Upper lobe of right lung (tissue), 1 donor: ENCODE data around the gene ETFA. TPM values are rescaled to one million over a fixed set of nuclear protein-coding genes. Genes with fewer than 3 reads are reported as not detected.
A peak's percentile ranks its signal among the peaks of the same experiment; 100 is the strongest.

Source experiments
- ATAC-seq: fragments of 200-7000 bp; cut with Tn5 transposase; one replicate; pipeline ENCODE4 v1.9.1; 2020; ENCODE audit warnings: mild to moderate bottlenecking, moderate library complexity
- DNase-seq: peaks from one replicate; pipeline ENCODE4 v3.0.0-alpha.2; 2020
- H3K27ac ChIP-seq: fragments of 200-600 bp; one replicate; pipeline ENCODE4 v1.8.0; 2022
- H3K27me3 ChIP-seq: fragments of 200-600 bp; one replicate; pipeline ENCODE4 v1.8.0; 2022; ENCODE audit warnings: mild to moderate bottlenecking
- H3K36me3 ChIP-seq: fragments of 200-600 bp; one replicate; pipeline ENCODE4 v1.8.0; 2022
- H3K4me1 ChIP-seq: fragments of 200-600 bp; one replicate; pipeline ENCODE4 v1.8.0; 2022
- H3K4me3 ChIP-seq: fragments of 200-600 bp; one replicate; pipeline ENCODE4 v1.8.0; 2022; ENCODE audit warnings: mild to moderate bottlenecking
- H3K9me3 ChIP-seq: fragments of 200-600 bp; one replicate; pipeline ENCODE4 v1.8.0; 2022
- intact Hi-C: fragments of 100-400 bp; cut with DNase I; formaldehyde crosslinking; loops from one replicate; pipeline ENCODE4 v1.11.0; 2022
- total RNA-seq: library from RNA; stranded (reverse); fragmentation: NEBNext Ultra II Directional; extraction: Animal tissue kit (Norgen Biotek cat#: 25700); gene quantifications from one replicate; pipeline ENCODE4 v1.2.1, GENCODE V29; 2021
- TF ChIP-seq, protein P1 (sequence below): fragments of 200-600 bp; IDR thresholded peaks from one replicate; pipeline ENCODE4 v1.8.0; 2022; ENCODE audit warnings: antibody characterized with exemption
- donor health status: DM: no; HTN: yes; CAD: no; lungs with severe emphysema.

Gene ETFA
- total RNA-seq, 1 donor from 2014 or later, result 71.3 TPM

DNA sequence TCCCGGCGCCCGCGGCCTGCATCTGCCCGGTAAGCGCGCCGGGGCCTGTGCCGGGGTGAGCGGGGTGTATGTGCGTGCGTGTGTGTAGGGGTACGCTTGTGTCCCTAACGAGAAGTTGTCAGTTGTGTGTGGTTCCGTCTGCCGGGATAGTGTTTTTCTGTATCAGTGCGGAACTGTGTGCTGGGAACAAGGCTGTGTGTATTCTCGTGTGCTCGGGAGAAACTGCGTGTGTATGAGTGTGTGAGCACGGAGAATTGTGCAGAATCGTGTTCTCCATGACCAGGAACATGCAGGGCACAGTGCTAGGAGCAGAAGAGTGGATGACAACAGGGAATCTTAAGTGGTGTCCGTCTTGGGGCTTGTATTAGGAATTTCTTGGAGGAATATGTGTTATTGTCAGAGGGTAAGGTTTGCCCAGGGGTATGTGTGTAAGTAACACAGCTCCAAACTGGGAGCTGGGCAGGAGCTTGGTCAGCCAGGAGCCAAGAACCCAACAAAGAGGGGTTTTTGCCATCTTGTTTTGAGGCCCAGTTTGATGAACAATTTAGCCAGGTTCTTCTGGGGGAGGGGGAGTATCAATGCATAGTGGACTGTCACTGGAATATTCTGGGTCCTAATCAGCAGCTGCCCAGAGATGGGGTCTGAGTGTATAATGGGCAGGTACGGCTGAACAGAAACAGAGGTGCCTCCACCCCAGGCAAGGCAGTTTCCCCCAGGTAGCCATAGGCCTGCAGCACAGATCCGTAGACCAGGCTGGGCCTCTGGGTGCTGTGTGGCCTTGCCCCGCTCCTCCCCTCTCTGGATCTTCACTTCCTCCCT, 27.4 kb upstream of the ETFA start:
- Histone ChIP-seq H3K9me3 (no peaks in the 10 kb centered on the region), H3K27ac (no peak overlapping the region), H3K36me3 (no peaks in the 10 kb centered on the region), H3K4me1 (peaks cover 44% of the 10 kb centered on the region), H3K4me3 (no peak overlapping the region), H3K27me3 (peaks cover 100% of the 10 kb centered on the region)
- ATAC-seq (peak; percentile 44), DNase-seq (no peak)
- intact Hi-C loops, result no loop called here
- TF ChIP-seq, protein P1, sequence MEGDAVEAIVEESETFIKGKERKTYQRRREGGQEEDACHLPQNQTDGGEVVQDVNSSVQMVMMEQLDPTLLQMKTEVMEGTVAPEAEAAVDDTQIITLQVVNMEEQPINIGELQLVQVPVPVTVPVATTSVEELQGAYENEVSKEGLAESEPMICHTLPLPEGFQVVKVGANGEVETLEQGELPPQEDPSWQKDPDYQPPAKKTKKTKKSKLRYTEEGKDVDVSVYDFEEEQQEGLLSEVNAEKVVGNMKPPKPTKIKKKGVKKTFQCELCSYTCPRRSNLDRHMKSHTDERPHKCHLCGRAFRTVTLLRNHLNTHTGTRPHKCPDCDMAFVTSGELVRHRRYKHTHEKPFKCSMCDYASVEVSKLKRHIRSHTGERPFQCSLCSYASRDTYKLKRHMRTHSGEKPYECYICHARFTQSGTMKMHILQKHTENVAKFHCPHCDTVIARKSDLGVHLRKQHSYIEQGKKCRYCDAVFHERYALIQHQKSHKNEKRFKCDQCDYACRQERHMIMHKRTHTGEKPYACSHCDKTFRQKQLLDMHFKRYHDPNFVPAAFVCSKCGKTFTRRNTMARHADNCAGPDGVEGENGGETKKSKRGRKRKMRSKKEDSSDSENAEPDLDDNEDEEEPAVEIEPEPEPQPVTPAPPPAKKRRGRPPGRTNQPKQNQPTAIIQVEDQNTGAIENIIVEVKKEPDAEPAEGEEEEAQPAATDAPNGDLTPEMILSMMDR, result no peak

DNA sequence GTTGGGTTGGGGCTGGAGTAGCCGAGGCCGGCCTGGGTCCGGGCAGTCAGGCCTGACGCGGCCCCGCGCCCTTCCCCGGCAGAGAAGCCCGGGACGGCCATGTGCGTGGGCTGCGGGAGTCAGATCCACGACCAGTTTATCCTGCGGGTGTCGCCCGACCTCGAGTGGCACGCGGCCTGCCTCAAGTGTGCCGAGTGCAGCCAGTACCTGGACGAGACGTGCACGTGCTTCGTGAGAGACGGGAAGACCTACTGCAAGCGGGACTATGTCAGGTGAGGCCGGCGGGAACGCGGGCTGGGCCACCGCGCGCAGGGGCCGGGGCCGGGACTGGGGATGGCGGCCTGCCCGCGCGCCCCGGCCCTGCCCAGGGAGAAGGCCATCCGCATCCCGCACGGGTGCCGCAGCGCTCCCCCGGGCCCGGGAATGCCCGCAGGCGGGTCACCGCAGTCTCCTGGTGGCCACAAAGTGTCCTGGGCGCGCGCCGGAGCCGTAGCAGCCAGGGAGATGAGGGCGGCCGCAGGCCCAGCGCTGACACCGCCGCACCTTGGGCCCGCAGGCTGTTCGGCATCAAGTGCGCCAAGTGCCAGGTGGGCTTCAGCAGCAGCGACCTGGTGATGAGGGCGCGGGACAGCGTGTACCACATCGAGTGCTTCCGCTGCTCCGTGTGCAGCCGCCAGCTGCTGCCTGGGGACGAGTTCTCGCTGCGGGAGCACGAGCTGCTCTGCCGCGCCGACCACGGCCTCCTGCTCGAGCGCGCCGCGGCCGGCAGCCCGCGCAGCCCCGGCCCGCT, 26.6 kb upstream of the ETFA start:
- Histone ChIP-seq H3K27ac (no peak overlapping the region), H3K4me1 (peaks cover 43% of the 10 kb centered on the region), H3K9me3 (no peaks in the 10 kb centered on the region), H3K4me3 (no peak overlapping the region), H3K27me3 (peaks cover 100% of the 10 kb centered on the region), H3K36me3 (no peaks in the 10 kb centered on the region)
- DNase-seq, result no peak
- intact Hi-C loops, result no loop called here
- no peak for ATAC-seq
- TF ChIP-seq, protein P1, result no peak

DNA sequence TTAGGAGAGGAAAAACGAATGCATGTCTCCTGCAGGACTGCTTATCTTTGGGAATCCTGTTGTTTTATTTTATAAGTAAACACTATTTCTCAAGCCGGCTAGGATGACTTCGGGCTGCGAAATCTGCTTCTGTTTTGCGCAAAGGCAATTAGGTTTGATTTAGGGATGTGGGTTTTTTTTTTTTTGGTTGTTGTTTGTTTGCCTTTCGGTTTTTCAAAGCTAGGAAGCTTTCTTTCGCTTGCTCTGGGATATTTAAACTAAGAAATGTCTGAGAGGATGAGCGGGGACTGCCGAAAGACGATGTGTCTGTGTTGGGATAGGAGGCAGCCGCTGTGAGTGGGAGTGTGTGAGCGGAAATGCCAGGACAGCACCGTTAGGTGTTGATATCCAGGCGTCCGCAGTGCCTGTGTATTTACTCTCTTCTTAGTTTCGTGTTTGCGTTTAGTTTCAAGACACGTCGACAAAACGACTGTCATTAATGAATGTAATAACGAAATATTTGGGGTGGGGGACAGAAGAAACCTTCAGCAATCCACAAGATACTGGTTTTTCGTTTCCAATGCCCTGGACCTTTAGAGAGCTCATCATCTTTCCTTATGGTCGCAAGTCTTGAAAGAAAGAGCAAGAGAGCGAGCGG, 25.9 kb upstream of the ETFA start:
- Histone ChIP-seq H3K4me1 (peaks cover 38% of the 10 kb centered on the region), H3K27me3 (peaks cover 95% of the 10 kb centered on the region), H3K27ac (no peak overlapping the region), H3K4me3 (peak overlapping the region; percentile 24), H3K36me3 (no peaks in the 10 kb centered on the region), H3K9me3 (no peaks in the 10 kb centered on the region)
- ATAC-seq, result no peak
- intact Hi-C loops, result no loop called here
- DNase-seq, result no peak
- TF ChIP-seq, protein P1, result no peak

DNA sequence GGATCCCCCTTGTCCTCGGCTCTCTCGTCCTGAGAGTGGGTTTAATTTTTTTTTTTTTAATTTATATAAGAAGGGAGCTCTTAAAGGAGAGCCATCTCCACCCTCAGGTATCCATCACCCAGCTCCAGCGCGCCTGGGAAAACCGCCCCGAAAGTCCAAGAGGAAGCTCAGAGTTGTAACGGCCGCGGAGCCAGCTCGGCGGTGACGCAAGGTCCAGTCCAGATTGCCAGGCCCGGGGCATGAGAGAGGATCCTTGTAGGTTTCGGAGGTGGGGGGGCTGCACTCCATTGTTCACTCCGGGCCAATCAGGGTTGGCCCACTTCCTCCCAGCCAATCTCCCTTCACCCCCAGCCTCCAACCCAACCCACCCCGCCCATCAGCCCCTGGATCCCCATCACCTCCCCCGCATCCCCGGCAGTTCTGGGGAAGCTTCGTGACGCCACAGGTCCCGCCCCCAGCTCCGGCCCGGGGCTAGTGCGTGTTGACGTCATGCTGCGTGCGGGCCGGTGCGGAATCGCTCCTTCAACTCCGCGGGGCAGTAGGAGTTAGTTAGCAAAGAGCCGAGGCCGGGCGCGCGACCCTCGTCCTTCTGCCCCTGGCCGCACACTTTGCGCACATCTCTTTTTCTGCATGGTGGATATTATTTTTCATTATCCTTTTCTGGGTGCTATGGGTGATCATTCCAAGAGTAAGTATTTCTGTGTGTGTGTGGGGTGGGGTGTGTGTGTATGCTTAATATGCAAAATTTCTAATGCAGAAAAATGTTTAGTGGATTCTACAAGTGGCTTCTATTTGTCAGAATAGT, 25.2 kb upstream of the ETFA start, which contains the start of gene ISL2:
ISL2 (plus strand) TSS at position 520 of the 805 bp plus-strand sequence; CDS start at position 631, 111 bp downstream.
- ATAC-seq (peak; percentile 63), DNase-seq (peak; percentile 87)
- Histone ChIP-seq H3K4me3 (peak within 1 kb of the TSS; percentile 24), H3K27me3 (peaks cover 88% of the 10 kb centered on the region), H3K4me1 (peaks cover 31% of the 10 kb centered on the region), H3K9me3 (no peaks in the 10 kb centered on the region), H3K36me3 (no peaks in the 10 kb centered on the region), H3K27ac (no peak within 1 kb of the TSS)
- TF ChIP-seq, protein P1, result no peak
- intact Hi-C loops, result no loop called here
